CD4-positive, alpha-beta T cell treated with Interleukin-17A for 4 hours (primary cell): ENCODE measurements around the gene XIRP1.

Source experiments
- DNase-seq: peaks from one replicate; pipeline ENCODE4 v3.0.0-alpha.2; 2020; ENCODE audit warnings: mixed read lengths

The XIRP1 gene

DNA sequence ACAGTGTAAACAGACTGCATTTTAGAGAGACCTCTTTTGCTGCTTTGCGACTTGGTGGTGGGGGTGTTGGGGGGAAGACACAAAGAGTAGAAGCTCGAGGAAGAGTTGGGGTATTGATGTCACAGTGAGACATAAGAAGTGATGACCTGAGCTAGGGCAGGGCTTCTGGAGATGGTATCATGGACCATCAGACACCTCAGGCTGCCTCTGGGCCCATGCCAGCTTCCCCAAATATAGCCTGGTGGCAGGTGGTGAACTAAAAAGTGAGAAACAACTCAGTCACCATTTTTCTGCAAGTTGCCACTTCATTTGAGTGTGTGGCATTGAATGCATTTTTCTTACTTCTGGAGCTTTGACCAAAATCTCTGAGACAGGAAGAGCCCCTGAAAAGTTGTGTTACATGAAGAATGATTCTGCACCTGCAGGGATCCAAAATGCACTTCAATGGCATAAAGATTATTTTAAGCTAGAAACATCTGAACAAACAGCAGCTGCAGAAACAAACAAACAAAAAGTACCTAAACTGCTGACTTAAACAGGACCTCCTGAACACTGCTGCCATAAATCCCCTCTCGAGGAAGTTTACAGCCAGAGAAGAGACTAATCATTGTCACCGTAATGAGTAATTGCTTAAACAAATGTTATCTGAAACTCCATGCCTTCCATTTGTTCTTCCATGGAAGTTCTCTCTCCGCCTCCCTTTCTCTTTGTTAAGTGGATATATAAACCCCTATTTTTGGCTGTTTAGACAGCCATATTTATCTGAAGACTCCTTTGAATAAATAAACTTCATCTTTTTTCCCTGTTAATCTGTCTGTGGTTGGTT is 15.2 kb upstream of the XIRP1 start:
- DNase-seq = no peak

DNA sequence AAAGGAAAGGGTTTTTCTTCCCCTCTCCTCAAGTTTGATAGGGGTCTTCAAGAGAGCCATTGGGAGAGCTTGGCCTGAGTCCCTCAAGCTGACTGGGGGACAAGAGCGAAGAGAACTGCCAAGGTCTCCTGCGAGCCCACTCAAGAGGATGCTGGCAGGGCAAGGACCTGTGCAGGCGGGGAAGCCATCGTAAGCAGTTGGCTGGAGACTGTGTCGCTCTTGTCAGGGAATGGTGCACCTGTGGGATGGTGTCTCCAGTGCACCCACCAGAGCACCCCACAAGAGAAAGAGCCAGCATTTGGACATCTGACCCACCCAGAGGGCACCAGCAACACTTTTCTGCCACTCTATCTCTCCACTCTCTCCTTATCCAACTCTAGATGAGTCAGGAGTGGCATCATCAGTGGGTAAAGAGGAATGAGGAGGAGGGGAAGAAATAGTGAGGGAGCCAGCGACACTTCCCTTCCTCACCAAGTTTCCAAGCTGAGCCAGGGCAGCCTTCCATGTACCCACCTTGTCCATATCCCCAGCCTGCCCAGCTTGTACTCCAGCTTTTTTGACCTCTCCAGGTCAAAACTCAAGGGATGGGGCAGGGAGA is 13.6 kb upstream of the XIRP1 start:
- DNase-seq = no peak

DNA sequence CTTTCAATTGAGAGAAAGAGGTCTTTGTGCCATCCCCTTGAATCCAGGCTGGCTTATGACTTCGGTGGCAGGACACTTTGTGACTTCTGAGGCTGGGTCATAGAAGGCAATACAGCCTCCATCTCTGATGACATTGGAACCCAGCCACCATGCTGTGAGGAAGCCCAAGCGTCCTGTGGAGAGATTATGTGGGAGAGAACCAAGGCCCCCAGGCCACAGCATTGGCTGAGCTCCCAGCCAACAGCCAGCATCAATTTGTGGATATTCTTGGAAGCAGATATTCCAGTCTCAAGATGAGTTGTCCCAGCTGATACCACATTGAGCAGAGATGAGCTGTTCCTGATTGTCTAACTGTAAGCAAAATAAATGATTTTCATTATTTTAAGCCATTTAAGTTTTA is 12.7 kb upstream of the XIRP1 start:
- DNase-seq = no peak

- no peak for DNase-seq
These were observed 11.5 kb upstream of the XIRP1 start for GRCh38 chr3:39203860-39204259.

DNA sequence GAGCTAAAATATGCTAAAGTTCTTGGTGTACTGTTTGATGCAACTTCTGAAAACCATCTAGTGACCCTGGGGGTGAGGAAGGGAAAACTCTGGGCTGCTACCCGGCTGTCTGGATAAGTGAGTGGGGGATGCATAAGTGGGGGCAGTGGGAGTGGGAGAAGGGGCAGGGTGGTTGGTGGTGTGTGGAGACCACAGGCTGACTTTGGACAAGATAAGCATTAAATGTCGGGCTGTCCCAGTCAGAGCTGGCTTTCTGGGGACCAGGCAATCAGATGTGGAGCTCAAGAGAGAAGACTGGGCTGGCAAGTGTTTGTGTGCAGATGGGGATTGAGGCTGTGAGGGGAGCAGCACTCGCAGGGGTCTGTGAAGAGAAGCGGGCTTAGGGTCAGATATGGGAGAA is 11.0 kb upstream of the XIRP1 start:
- DNase-seq = no peak

DNA sequence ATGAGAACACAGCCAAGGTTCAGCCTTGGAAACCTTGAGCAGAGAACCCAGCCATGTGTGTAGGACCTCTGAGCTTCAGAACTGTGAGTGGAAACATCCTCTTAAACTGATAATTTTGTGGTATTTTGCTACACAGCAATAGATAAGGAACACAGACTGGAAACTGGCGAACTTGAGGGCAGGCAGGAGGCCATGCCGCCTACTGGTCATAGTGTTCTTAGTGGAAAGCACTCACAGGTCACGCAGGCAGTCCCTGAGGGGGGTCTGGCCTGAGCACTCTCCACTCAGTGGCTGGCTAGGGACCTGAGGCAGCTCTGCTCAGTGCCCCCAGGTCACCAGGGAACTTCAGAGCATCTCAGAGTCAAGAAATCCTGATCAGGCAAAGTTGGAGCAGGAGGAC is 9.7 kb upstream of the XIRP1 start:
- DNase-seq = no peak

DNA sequence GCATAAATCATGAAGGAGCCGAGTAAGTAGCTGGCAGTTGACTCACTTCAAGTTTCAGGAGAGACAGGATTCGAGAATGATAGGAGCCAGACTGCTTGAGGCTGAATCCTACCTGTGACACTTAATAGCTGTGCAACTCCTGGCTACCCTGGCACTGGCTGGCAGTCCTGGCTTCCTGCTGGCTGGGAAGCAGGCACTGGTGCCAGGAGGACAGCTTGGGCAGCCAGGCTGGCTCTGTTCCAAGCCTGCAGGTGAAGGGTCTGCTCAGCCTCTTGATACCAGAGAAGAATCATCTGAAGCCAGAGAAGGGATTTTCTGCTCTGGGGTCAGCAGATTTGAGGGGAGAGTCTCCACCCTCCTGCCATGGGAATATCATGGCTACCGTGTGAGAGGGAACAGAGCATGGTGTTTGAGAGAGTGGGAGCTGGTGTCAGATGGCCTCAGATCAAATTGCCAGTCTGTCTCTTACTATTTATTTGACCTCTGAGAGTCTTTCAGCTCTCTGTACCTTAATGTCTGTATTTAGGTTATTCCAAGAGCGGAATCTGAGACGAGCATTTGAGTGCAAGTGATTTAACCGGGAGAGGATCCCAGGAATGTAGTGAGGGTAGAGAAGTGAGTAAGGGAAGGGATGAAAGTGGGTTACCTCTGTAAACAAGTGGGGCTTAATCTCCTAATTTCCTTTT is 4.4 kb upstream of the XIRP1 start:
- no peak for DNase-seq

- no peak for DNase-seq
These were observed 3.6 kb upstream of the XIRP1 start for GRCh38 chr3:39196034-39196433.

DNA sequence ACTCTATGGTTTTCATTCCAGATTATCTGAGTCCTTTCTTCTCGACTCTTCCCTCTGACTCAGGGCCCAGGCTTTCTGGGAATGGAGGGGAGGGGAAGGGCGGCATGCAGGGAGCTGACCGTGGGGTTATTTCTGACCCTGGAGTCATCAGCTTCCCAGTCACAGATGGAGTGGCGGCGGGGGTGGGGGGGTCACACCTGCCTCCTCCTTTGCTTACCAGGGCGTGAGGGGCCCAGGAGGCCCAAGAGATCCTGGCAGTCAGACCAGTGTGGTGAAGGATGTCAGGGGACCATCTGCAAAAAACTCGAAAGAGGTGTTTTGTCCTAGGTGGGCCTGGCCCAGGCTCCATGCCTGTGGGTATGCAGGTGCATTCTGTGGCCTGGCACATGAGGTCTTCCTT is 996 bp upstream of the XIRP1 start:
- DNase-seq = no peak

- DNase-seq = no peak
These were observed 622 bp downstream of the XIRP1 start for GRCh38 chr3:39191773-39192172.

GRCh38 chr3:39191111-39191510 is 1.3 kb downstream of the XIRP1 start:
- no peak for DNase-seq

- DNase-seq = no peak
These were observed 1.9 kb downstream of the XIRP1 start for GRCh38 chr3:39190281-39191025.

- peak; percentile 70 for DNase-seq
These were observed 2.5 kb downstream of the XIRP1 start for GRCh38 chr3:39189959-39190269.

DNA sequence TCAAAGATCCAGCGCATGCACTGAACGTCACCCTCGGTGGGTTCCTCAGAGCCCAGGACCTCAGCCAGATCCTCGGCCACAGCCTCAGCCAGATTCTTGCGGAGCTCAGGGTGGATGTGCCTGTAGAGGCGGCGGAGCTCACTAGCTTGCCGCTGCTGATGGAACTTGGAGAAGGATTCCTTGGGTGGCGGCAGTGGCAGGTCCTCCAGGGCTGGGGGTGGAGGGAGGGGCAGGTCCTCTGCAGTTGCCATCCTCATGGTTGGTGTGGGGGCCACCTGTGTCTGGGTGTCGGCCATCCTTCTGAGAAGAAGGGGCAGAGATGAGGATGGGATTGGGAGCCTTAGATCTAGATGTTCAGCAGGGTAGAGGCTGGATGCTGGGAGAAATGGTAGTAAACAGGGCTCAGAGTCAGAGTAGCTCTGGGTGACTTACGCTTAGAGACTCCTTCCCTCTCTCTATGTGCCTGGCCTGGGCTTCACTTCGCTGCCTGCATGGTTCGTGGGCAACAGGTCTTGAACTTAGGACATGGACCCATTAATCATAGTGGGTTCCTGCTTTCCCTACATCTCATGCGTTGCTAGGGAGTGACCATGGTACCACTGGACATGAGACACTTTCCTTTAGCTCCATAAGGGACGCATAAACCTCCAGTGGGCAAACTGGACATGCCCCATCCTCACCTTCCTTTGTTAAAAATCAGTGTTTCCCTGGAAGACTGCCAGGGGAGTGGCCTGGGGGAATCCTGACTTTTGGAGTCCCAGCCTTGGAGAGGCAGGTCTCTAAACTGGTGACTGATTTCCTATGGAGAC is 3.0 kb downstream of the XIRP1 start:
- no peak for DNase-seq

- no peak for DNase-seq
These were observed 3.9 kb downstream of the XIRP1 start for GRCh38 chr3:39188271-39189149.

GRCh38 chr3:39187372-39188155 is 4.8 kb downstream of the XIRP1 start:
- DNase-seq = no peak

GRCh38 chr3:39186692-39187151 is 5.7 kb downstream of the XIRP1 start:
- DNase-seq = no peak

- no peak for DNase-seq
These were observed 6.3 kb downstream of the XIRP1 start for GRCh38 chr3:39185959-39186691.

DNA sequence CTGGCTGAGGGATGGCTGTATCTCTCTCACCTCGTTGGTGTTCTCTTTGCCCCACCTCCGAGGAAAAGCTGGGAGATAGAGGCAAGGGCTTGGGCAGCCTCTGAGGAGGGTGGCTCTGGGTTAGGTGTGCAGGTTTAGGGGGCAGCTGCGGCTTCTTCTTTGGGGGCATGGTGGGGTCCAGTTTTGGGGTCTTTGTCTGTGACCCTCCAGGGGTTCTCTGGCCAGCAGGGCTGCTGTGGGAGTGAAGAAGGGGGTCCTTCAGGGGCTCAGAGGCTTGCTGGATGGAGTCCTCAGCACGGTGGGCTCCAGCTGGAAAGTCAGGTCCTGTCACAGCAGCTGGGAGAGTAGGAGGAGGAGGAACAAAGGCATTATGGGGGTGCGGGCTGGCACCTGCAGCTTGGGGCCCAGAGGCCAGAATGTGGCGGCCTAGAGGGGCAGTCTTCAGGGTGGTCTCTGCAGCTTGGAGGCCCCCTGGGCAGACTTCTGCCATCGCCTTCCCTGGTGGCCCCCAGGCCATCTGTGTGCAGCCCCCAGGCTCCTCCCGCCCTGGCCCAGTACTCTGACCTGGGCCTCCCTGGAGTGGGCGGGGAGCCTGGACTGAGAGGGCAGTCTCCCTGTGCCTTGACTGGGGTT is 7.0 kb downstream of the XIRP1 start:
- DNase-seq = no peak

DNA sequence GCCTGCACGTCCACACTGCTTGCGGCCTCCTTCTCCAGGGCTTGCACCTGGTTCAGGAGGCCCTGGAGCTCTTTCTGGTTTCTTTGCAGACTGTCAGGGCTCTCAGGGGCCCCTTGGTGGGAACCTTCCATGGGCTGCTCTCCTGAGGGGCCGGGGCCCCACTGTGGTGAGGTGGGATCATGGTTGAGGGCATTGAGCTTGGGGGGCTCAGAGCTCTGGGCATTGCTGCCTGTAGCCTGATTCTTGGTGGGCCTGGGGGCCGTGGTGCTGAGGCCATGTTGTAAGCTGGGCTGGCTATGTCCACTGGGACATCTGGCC is 7.5 kb downstream of the XIRP1 start:
- no peak for DNase-seq
